ENCODE data around the gene FBXO38.

FBXO38 gene

GRCh38 chr5:148383564-148384379 is at the start of gene FBXO38:
TSS of gene FBXO38 (plus strand) at chr5:148383958. CDS start at chr5:148394777, 10,819 bp downstream.
- peak; percentile 61 for FAIRE-seq

GRCh38 chr5:148335259-148335658 is 48.5 kb upstream of the FBXO38 start, which contains the start of gene SPINK9:
TSS of gene SPINK9 (plus strand) at chr5:148335559. CDS start at chr5:148335614, 55 bp downstream.
- FAIRE-seq = no peak

GRCh38 chr5:148336704-148337435 is 46.9 kb upstream of the FBXO38 start:
- no peak for FAIRE-seq

- FAIRE-seq = no peak
Measured at GRCh38 chr5:148342371-148343045, 41.2 kb upstream of the FBXO38 start.

GRCh38 chr5:148343046-148343407 is 40.7 kb upstream of the FBXO38 start:
- FAIRE-seq = no peak

GRCh38 chr5:148343603-148344487 is 39.9 kb upstream of the FBXO38 start:
- no peak for FAIRE-seq

GRCh38 chr5:148347706-148348105 is 36.1 kb upstream of the FBXO38 start:
- no peak for FAIRE-seq

GRCh38 chr5:148352696-148353095 is 31.1 kb upstream of the FBXO38 start:
- FAIRE-seq = no peak

- FAIRE-seq = no peak
Measured at GRCh38 chr5:148353634-148354033, 30.1 kb upstream of the FBXO38 start.

GRCh38 chr5:148364343-148364742 is 19.4 kb upstream of the FBXO38 start:
- FAIRE-seq = no peak

- FAIRE-seq = no peak
Measured at GRCh38 chr5:148368299-148368698, 15.5 kb upstream of the FBXO38 start.

GRCh38 chr5:148372166-148372725 is 11.5 kb upstream of the FBXO38 start:
- no peak for FAIRE-seq

- no peak for FAIRE-seq
Measured at GRCh38 chr5:148372893-148373292, 10.9 kb upstream of the FBXO38 start.

- FAIRE-seq = no peak
Measured at GRCh38 chr5:148374690-148375360, 8.9 kb upstream of the FBXO38 start.

GRCh38 chr5:148376198-148376597 is 7.6 kb upstream of the FBXO38 start:
- no peak for FAIRE-seq

GRCh38 chr5:148378670-148379069 is 5.1 kb upstream of the FBXO38 start:
- no peak for FAIRE-seq

- no peak for FAIRE-seq
Measured at GRCh38 chr5:148379340-148379739, 4.4 kb upstream of the FBXO38 start.

GRCh38 chr5:148381906-148382305 is 1.9 kb upstream of the FBXO38 start:
- FAIRE-seq = no peak

- FAIRE-seq = peak; percentile 28
Measured at GRCh38 chr5:148382961-148383360, 797 bp upstream of the FBXO38 start.

GRCh38 chr5:148384380-148384737 is 601 bp downstream of the FBXO38 start:
- no peak for FAIRE-seq

- no peak for FAIRE-seq
Measured at GRCh38 chr5:148385094-148385493, 1.3 kb downstream of the FBXO38 start.

GRCh38 chr5:148386041-148386440 is 2.3 kb downstream of the FBXO38 start:
- FAIRE-seq = no peak
